Measurements from ENCODE around the gene RALGPS2. TPM values are rescaled to one million over a fixed set of nuclear protein-coding genes. Genes with fewer than 3 reads are reported as not detected.

Gene RALGPS2
- polyA plus RNA-seq, 1 of the 3 experiments (the other 2 are of a cell fraction) = 5.1 TPM

DNA sequence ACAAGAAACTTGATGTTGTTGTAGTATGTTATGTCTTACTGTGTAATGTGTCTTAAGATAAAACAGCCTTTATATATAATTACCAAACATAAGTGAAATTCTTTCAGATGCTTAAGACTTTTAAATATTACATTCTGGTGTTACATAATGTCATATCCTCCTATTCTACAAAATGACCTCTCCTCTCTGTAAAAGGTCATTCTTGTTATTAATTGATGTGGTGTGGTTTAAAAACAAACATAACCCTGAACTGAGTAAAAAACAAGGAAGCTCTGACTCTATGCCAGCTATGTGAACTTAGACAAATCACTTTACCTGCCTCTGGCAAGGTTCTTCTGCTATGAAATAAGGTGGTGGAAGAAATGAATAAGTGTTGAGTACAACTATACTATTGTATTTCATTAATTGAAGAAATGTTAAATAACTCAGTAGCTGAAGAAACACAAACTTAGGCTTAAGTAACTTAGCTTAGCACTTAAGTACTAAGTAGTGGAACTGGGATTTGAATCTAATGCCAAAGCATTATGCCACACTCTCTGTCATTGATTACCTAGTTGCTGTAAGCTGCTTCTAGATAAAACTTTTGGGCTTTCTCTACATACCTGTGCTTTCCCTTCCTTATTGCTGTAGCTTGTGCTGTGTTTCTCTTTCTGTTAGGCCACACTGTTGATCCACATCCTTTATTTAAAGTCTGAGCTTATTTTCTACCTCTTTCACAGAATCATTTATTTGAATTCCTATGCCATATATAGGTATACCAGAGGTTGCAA lies 146.7 kb downstream of the RALGPS2 start:
- Histone ChIP-seq H3K4me1 (ENCODE audit: control insufficient read depth in 1 of 2, insufficient read depth in 2 of 2, low read depth in 1 of 2, low read length in 1 of 2) (peaks cover 19 to 27% of the 10 kb centered on the region in 2 experiments; a peak in 3 of 4 replicates), H2AFZ (ENCODE audit: low read depth) (no peak overlapping the region), H3K4me3 (ENCODE audit: low read depth in 2 of 2, low read length in 1 of 2) (no peak overlapping the region), H3K9me3 (no peaks in the 10 kb centered on the region), H3K27me3 (ENCODE audit: insufficient read depth) (no peaks in the 10 kb centered on the region), H3F3A (replicated peaks; ENCODE audit: insufficient read depth) (peaks cover 3% of the 10 kb centered on the region), H3K9me2 (no peaks in the 10 kb centered on the region), H3K27ac (ENCODE audit: low read depth in 2 of 2, low read length in 1 of 2) (peak overlapping the region in 1 of 2 experiments; percentile 53; a peak in 2 of 4 replicates), H3K4me2 (no peak overlapping the region), H3K9ac (no peak overlapping the region), H3K79me2 (ENCODE audit: insufficient read depth) (no peaks in the 10 kb centered on the region), H4K20me1 (ENCODE audit: insufficient read depth) (no peaks in the 10 kb centered on the region), H3K36me3 (replicated peaks in 1 of 2; ENCODE audit: control insufficient read depth in 1 of 2, insufficient read depth in 2 of 2, low read length in 1 of 2) (peaks cover 3 to 9% of the 10 kb centered on the region in 2 experiments)
- DNase-seq = no peak
- TF ChIP-seq PBX3 (IDR thresholded peaks at IDR 0.05) = no peak
- no peak for TF ChIP-seq RXRA (IDR thresholded peaks at IDR 0.05; ENCODE audit: borderline replicate concordance, low read depth)
- TF ChIP-seq NRF1 (IDR thresholded peaks at IDR 0.05; ENCODE audit: low read depth, low read length) = no peak
- TF ChIP-seq TAF1 (IDR thresholded peaks at IDR 0.05; ENCODE audit: borderline replicate concordance, low read depth, low read length) = no peak
- no peak for TF ChIP-seq SMC3 (IDR thresholded peaks at IDR 0.05; ENCODE audit: low read depth, low read length)
- no peak for TF ChIP-seq SIN3A (IDR thresholded peaks at IDR 0.05; ENCODE audit: borderline replicate concordance, low read depth, low read length)
- TF ChIP-seq GATA2 (CRISPR knock-in tag; IDR thresholded peaks at IDR 0.05) = no peak
- ChIA-PET POLR2A (no interaction called here), CTCF (interaction anchor here (0.6 to 1.5 kb wide), 5 partner anchors 21 to 133 kb away, joined by 3 to 7 read pairs (median 3); no protein-coding TSS in a partner anchor)

GRCh38 chr1:178874966-178875365 lies 149.9 kb downstream of the RALGPS2 start:
- Histone ChIP-seq H3K9me3 (no peaks in the 10 kb centered on the region), H3K27me3 (ENCODE audit: insufficient read depth) (no peaks in the 10 kb centered on the region), H3K36me3 (replicated peaks in 1 of 2; ENCODE audit: control insufficient read depth in 1 of 2, insufficient read depth in 2 of 2, low read length in 1 of 2) (peaks cover 5 to 8% of the 10 kb centered on the region in 2 experiments), H3K4me3 (ENCODE audit: low read depth in 2 of 2, low read length in 1 of 2) (no peak overlapping the region), H4K20me1 (ENCODE audit: insufficient read depth) (no peaks in the 10 kb centered on the region), H3K79me2 (ENCODE audit: insufficient read depth) (no peaks in the 10 kb centered on the region), H3K9me2 (no peaks in the 10 kb centered on the region), H3K4me1 (ENCODE audit: control insufficient read depth in 1 of 2, insufficient read depth in 2 of 2, low read depth in 1 of 2, low read length in 1 of 2) (peaks cover 17 to 21% of the 10 kb centered on the region in 2 experiments; a peak in 3 of 4 replicates), H2AFZ (ENCODE audit: low read depth) (no peak overlapping the region), H3K27ac (ENCODE audit: low read depth in 2 of 2, low read length in 1 of 2) (no peak overlapping the region), H3F3A (replicated peaks; ENCODE audit: insufficient read depth) (peaks cover 3% of the 10 kb centered on the region), H3K4me2 (no peak overlapping the region), H3K9ac (no peak overlapping the region)
- WGBS (ENCODE audit: low lambda C conversion rate) = 93% methylated on average over 2 of the region's 2 CpGs
- POLR2A ChIA-PET = no interaction called here
- no peak for DNase-seq
- CTCF ChIA-PET = no interaction called here
- TF ChIP-seq USF2 (IDR thresholded peaks at IDR 0.05; ENCODE audit: borderline replicate concordance, low read depth, low read length) = no peak
- TF ChIP-seq EZH2phosphoT487 (IDR thresholded peaks at IDR 0.05; ENCODE audit: borderline replicate concordance, low read depth) = no peak
- TF ChIP-seq RXRA (IDR thresholded peaks at IDR 0.05; ENCODE audit: borderline replicate concordance, low read depth) = no peak
- TF ChIP-seq TAF1 (IDR thresholded peaks at IDR 0.05; ENCODE audit: borderline replicate concordance, low read depth, low read length) = no peak
- no peak for TF ChIP-seq EP300 (IDR thresholded peaks at IDR 0.05; ENCODE audit: borderline replicate concordance in 1 of 2, low read depth in 1 of 2, low read length in 1 of 2)
- no peak for TF ChIP-seq ZBTB33 (IDR thresholded peaks at IDR 0.05; ENCODE audit: borderline replicate concordance, low read depth)
- no peak for TF ChIP-seq GATA2 (CRISPR knock-in tag; IDR thresholded peaks at IDR 0.05)
- TF ChIP-seq CHD2 (IDR thresholded peaks at IDR 0.05; ENCODE audit: low read length, partially characterized antibody) = no peak
- no peak for TF ChIP-seq MEF2A (IDR thresholded peaks at IDR 0.05; ENCODE audit: borderline replicate concordance, low read depth)
- TF ChIP-seq POLR2AphosphoS5 (IDR thresholded peaks at IDR 0.05; ENCODE audit: low read depth, low read length) = no peak
- TF ChIP-seq, protein P1, sequence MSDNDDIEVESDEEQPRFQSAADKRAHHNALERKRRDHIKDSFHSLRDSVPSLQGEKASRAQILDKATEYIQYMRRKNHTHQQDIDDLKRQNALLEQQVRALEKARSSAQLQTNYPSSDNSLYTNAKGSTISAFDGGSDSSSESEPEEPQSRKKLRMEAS (IDR thresholded peaks at IDR 0.05; ENCODE audit: low read depth) = no peak
- TF ChIP-seq TCF12 (IDR thresholded peaks at IDR 0.05) = no peak
- TF ChIP-seq NFIC (IDR thresholded peaks at IDR 0.05; ENCODE audit: borderline replicate concordance) = no peak
- no peak for TF ChIP-seq RCOR1 (IDR thresholded peaks at IDR 0.05; ENCODE audit: low read length)
- TF ChIP-seq SIN3A (IDR thresholded peaks at IDR 0.05; ENCODE audit: borderline replicate concordance, low read depth, low read length) = no peak
- TF ChIP-seq ELF1 (IDR thresholded peaks at IDR 0.05) = no peak
- no peak for TF ChIP-seq RFX5 (IDR thresholded peaks at IDR 0.05; ENCODE audit: low read length)
